ENCODE results near the gene CYP4A11.
"Not testable (repeated sequence)": the region's sequence is repeated elsewhere in the genome, so short reads cannot be mapped to it uniquely, and the experiment has no call there.

CYP4A11 gene

DNA sequence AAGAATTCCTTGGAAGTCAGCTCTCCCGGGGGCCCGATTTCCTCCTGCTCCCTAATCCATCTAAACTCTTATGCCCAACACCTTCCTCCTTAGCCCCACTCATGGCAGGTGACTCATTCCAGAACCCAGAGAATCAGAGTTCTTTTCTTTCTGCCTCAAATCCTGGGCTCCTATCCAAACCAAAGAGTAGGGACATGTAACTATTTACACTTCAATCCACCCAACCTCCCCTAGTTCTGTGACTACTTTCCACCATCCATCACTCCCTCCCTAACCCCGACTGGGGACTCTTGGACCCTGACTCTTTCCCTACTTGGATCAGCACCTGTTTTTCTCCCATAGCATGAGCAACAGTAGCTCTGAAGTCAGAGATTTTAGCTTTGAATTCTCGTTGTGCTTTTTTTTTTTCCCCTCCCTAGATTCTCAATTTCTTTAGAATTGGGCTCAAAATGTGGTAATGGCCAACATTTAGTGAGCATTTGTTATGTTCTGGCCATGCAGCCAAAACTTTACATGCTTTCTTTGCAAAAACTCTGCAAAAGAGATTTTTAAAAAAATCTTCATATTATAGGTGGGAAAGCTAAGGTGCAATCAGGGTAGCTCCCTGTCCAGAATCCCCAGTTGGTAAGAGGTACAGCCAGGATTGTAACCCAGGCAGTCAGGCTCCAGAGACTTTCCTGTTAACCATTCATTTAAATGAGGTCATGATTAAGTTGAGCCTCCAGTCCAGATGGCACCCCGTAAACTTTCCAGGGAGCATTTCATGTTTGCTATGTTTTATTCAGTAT lies 7.5 kb upstream of the CYP4A11 start:
- ATAC-seq = no peak
- no peak for TF ChIP-seq ESRRG (CRISPR knock-in tag; IDR thresholded peaks at IDR 0.05)

- ATAC-seq = not testable (repeated sequence)
These were observed 6.4 kb upstream of the CYP4A11 start for GRCh38 chr1:46947706-46948105.

- ATAC-seq = no peak
- TF ChIP-seq PPARA (CRISPR knock-in tag; IDR thresholded peaks at IDR 0.05; ENCODE audit: borderline replicate concordance) (no peak), CREB5 (CRISPR knock-in tag; IDR thresholded peaks at IDR 0.05; ENCODE audit: low read depth) (no peak), ESRRG (CRISPR knock-in tag; IDR thresholded peaks at IDR 0.05) (no peak), CSRNP3 (CRISPR knock-in tag; IDR thresholded peaks at IDR 0.05) (no peak), TCF4 (CRISPR knock-in tag; IDR thresholded peaks at IDR 0.05; ENCODE audit: borderline replicate concordance) (no peak), ISL1 (CRISPR knock-in tag; IDR thresholded peaks at IDR 0.05) (no peak), RARB (CRISPR knock-in tag; IDR thresholded peaks at IDR 0.05) (no peak), ARNTL (CRISPR knock-in tag; IDR thresholded peaks at IDR 0.05; ENCODE audit: borderline replicate concordance, low read depth) (no peak)
These were observed 810 bp upstream of the CYP4A11 start for GRCh38 chr1:46942086-46942485.

DNA sequence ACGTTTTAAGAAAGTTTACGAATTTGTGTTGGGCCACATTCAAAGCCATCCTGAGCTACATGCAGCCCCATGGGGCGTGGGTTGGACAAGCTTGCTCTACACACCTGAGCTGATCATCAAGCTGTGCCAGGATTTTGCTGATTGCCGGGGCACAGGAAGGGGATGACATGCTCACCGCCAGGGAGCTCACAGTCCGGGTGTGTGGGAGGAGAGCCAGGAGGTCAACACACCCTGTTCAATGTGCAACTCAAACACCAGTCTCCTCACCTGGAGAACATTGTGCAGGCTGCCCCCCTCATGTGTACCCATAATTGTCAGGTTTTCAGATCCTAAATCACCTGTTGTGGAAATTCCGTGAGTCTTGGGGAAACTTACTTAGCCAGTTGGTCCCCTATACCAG lies 969 bp downstream of the CYP4A11 start:
- TF ChIP-seq ISL1 (CRISPR knock-in tag; IDR thresholded peaks at IDR 0.05) = no peak
- TF ChIP-seq RARB (CRISPR knock-in tag; IDR thresholded peaks at IDR 0.05) = no peak
- TF ChIP-seq ZFP3 (CRISPR knock-in tag; IDR thresholded peaks at IDR 0.05) = no peak
- no peak for TF ChIP-seq PPARA (CRISPR knock-in tag; IDR thresholded peaks at IDR 0.05; ENCODE audit: borderline replicate concordance)
- TF ChIP-seq CREB5 (CRISPR knock-in tag; IDR thresholded peaks at IDR 0.05; ENCODE audit: low read depth) = no peak
- no peak for TF ChIP-seq SNAI2 (CRISPR knock-in tag; IDR thresholded peaks at IDR 0.05)
- TF ChIP-seq GLIS3 (CRISPR knock-in tag; IDR thresholded peaks at IDR 0.05) = no peak
- ATAC-seq = no peak

GRCh38 chr1:46937270-46937669 lies 4.0 kb downstream of the CYP4A11 start:
- no peak for ATAC-seq

More at GRCh38 chr1:46937270-46937669, 4.0 kb downstream of the CYP4A11 start:
- TF ChIP-seq ARNTL (CRISPR knock-in tag; IDR thresholded peaks at IDR 0.05; ENCODE audit: borderline replicate concordance, low read depth) (no peak), ZNF70 (CRISPR knock-in tag; IDR thresholded peaks at IDR 0.05) (no peak), ZFP3 (CRISPR knock-in tag; IDR thresholded peaks at IDR 0.05) (no peak), RARB (CRISPR knock-in tag; IDR thresholded peaks at IDR 0.05) (no peak), ZFP30 (CRISPR knock-in tag; IDR thresholded peaks at IDR 0.05) (no peak), TSHZ2 (CRISPR knock-in tag; IDR thresholded peaks at IDR 0.05) (no peak), CSRNP3 (CRISPR knock-in tag; IDR thresholded peaks at IDR 0.05) (no peak), TCF4 (CRISPR knock-in tag; IDR thresholded peaks at IDR 0.05; ENCODE audit: borderline replicate concordance) (no peak), CSDC2 (CRISPR knock-in tag; IDR thresholded peaks at IDR 0.05) (no peak), GLIS3 (CRISPR knock-in tag; IDR thresholded peaks at IDR 0.05) (no peak)

Measured in SK-N-SH treated with all-trans-retinoic acid at 6 μM for 48 hours (cell line).